B cell (primary cell): Measurements from ENCODE around the gene EFNB2. TPM values are rescaled to one million over a fixed set of nuclear protein-coding genes. Genes with fewer than 3 reads are reported as not detected.

Source experiments
- ATAC-seq: fragments of 200-7000 bp; cut with Tn5 transposase; one replicate; pipeline ENCODE4 v1.10.0; 2021; ENCODE audit warnings: low read depth, mild to moderate bottlenecking, moderate number of reproducible peaks, moderate library complexity
- CTCF ChIA-PET: fragments of 350-600 bp; sonication (Branson Sonifier 250); formaldehyde crosslinking; loops from one replicate; lab custom pipeline; 2021; ENCODE audit warnings: antibody characterized with exemption, inconsistent platforms; lab: Charles Lee
- POLR2A ChIA-PET: fragments of 350-600 bp; sonication (Branson Sonifier 250); formaldehyde crosslinking; loops from one replicate; lab custom pipeline; 2021; ENCODE audit warnings: antibody characterized with exemption; lab: Charles Lee
- DNase-seq: peaks from one replicate; pipeline ENCODE4 v3.0.0; 2013
- H2AFZ ChIP-seq: 2 replicates; pipeline ENCODE4 v1.6.1; 2012; ENCODE audit warnings: mild to moderate bottlenecking, low read depth, low read length; ENCODE audit not compliant: insufficient read depth, poor library complexity, severe bottlenecking
- H3K27ac ChIP-seq, 2 donors: 1 replicate in 1 of 2; 2 replicates in 1 of 2; pipeline ENCODE4 v1.5.1; 2012 to 2013; ENCODE audit warnings: low read length in 2 of 2, mild to moderate bottlenecking in 2 of 2, moderate library complexity in 1 of 2
- H3K27me3 ChIP-seq, 4 experiments: fragments of 200-600 bp in 1 of 4; sonication (generic) in 1 of 4; replicated peaks in 1 of 4; 1 replicate in 2 of 4; 2 replicates in 2 of 4; pipeline versions ENCODE4 v1.6.1 to v1.7.0; 2013 to 2016; ENCODE audit warnings: low read length in 3 of 4, mild to moderate bottlenecking in 2 of 4, mixed read lengths in 1 of 4, moderate library complexity in 1 of 4; ENCODE audit not compliant: insufficient read depth in 4 of 4, control insufficient read depth in 3 of 4; ENCODE audit errors: control extremely low read depth in 1 of 4
- H3K36me3 ChIP-seq, 2 experiments: replicated peaks in 1 of 2; 1 replicate in 1 of 2; 2 replicates in 1 of 2; pipeline versions ENCODE4 v1.6.1 to v1.7.1; 2013; ENCODE audit warnings: low read length in 1 of 2; ENCODE audit not compliant: insufficient read depth in 2 of 2, control insufficient read depth in 1 of 2; ENCODE audit errors: control extremely low read depth in 1 of 2, extremely low read depth in 1 of 2
- H3K4me1 ChIP-seq, 2 donors: fragments of 200-600 bp in 1 of 2; sonication (generic) in 1 of 2; 1 replicate in 1 of 2; 2 replicates in 1 of 2; pipeline versions ENCODE4 v1.5.1 to v1.6.1; 2013 to 2017; ENCODE audit warnings: low read length in 2 of 2; ENCODE audit not compliant: control insufficient read depth in 2 of 2, insufficient read depth in 2 of 2
- H3K4me2 ChIP-seq: replicated peaks from 2 replicates; pipeline ENCODE3; 2012; ENCODE audit warnings: mild to moderate bottlenecking, low read depth, low read length; ENCODE audit not compliant: poor library complexity, severe bottlenecking
- H3K4me3 ChIP-seq, 5 experiments: fragments of 200-600 bp in 1 of 5; sonication (generic) in 1 of 5; 1 replicate in 3 of 5; 2 replicates in 2 of 5; pipeline versions ENCODE4 v1.5.1 to v1.7.0; 2011 to 2016; ENCODE audit warnings: low read length in 4 of 5, mild to moderate bottlenecking in 4 of 5, low read depth in 2 of 5, control low read depth in 1 of 5, moderate library complexity in 1 of 5; ENCODE audit not compliant: insufficient read depth in 1 of 5; ENCODE audit errors: control extremely low read depth in 1 of 5, extremely low read depth in 1 of 5
- H3K79me2 ChIP-seq: fragments of 200-600 bp; sonication (generic); one replicate; pipeline ENCODE4 v1.6.0; 2016; ENCODE audit warnings: low read length; ENCODE audit not compliant: control insufficient read depth, insufficient read depth
- H3K9ac ChIP-seq: fragments of 200-600 bp; sonication (generic); 2 replicates; pipeline ENCODE4 v1.6.1; 2017; ENCODE audit warnings: mild to moderate bottlenecking, low read length, moderate library complexity
- H3K9me3 ChIP-seq, 3 donors: one replicate each; pipeline versions ENCODE4 v1.6.1 to v1.7.1; 2013; ENCODE audit warnings: low read length in 2 of 3; ENCODE audit not compliant: control insufficient read depth in 2 of 3, insufficient read depth in 1 of 3; ENCODE audit errors: control extremely low read depth in 1 of 3
- H4K20me1 ChIP-seq: 2 replicates; pipeline ENCODE4 v1.6.0; 2012; ENCODE audit warnings: mild to moderate bottlenecking, low read length; ENCODE audit not compliant: insufficient read depth, control insufficient read depth, poor library complexity, severe bottlenecking
- H3K27ac Mint-ChIP-seq: one replicate; pipeline ENCODE4 v1.8.0; 2021; ENCODE audit warnings: mixed read lengths
- H3K27me3 Mint-ChIP-seq: one replicate; pipeline ENCODE4 v1.8.0; 2021; ENCODE audit warnings: mixed read lengths
- H3K4me1 Mint-ChIP-seq: one replicate; pipeline ENCODE4 v1.8.0; 2021; ENCODE audit warnings: mixed read lengths
- H3K4me3 Mint-ChIP-seq: one replicate; pipeline ENCODE4 v1.8.0; 2021; ENCODE audit warnings: mixed read lengths
- H3K9me3 Mint-ChIP-seq: one replicate; pipeline ENCODE4 v1.8.0; 2022; ENCODE audit warnings: mixed read lengths; ENCODE audit not compliant: insufficient read depth
- EZH2 ChIP-seq: IDR thresholded peaks from 2 replicates; pipeline ENCODE4 v1.6.1; 2012; ENCODE audit warnings: borderline replicate concordance, low read depth, mild to moderate bottlenecking, moderate library complexity, low read length; ENCODE audit not compliant: insufficient read depth, poor library complexity, severe bottlenecking
- WGBS: methylation state at CpG from one replicate; pipeline ENCODE4 v1.1.5; 2013; ENCODE audit warnings: missing lambda C conversion rate; ENCODE audit not compliant: insufficient coverage; 5-methylcytosine and 5-hydroxymethylcytosine counted together
- intact Hi-C: fragments of 100-400 bp; cut with micrococcal nuclease; formaldehyde crosslinking; loops from one replicate; pipeline ENCODE4 v1.10.0; 2022
- polyA plus RNA-seq: library from polyadenylated mRNA; depleted of rRNA; stranded (reverse); fragments of >200 nt; gene quantifications from 2 replicates; pipeline ENCODE4 v1.2.3, GENCODE V29; 2012
- total RNA-seq, 2 donors: library from RNA; stranded (reverse); fragments of 120-200 nt in 1 of 2; gene quantifications; 1 replicate in 1 of 2; 2 replicates in 1 of 2; pipeline versions ENCODE4 v1.2.3 to v1.2.4, GENCODE V29; 2013 to 2022
- TF ChIP-seq, protein P1 (sequence below): fragments of 200-600 bp; IDR thresholded peaks from one replicate; pipeline ENCODE4 v1.8.0; 2022; ENCODE audit warnings: antibody characterized with exemption, mild to moderate bottlenecking

Gene EFNB2
- total and polyA plus RNA-seq, 2 donors (not counting 1 experiment from before 2014, with no cell fraction given), result 0.04 to 1.2 TPM

DNA sequence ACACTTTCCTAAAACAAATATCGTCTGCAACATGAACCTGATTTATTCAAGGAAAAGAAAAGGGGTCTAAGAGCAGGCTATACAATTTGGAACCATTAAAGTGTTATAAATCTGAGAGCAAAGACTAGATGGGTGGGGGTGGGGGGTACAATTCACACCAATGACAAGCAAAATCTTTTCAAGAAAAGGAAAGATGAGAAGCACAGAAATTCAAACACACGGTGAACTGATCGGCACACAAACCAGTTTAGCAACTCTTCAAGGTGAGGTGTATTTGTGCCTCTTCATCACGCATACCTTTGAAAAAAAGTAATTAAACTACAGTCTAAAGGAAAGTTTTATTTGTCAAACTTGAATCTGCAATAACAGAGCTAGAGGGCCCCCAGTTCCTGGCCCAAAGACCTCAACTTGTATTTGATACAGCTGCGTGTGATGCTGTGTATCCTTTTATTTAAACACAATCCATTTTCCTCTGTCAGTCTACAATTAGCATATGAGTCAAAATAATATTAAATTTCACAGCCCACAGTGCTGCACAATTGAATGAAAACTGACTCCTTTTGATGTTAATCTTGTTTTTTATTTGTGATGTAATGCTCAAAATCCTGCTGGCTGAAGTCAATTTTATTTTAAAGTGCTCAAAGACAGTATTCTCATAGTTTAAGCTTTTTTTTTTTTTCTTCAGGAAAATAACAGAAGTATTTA lies 14.2 kb downstream of the EFNB2 start:
- intact Hi-C loops, result no loop called here
- no peak overlapping the region for H3K27ac Mint-ChIP-seq
- H3K4me2 ChIP-seq, result no peak overlapping the region
- H3K27me3 ChIP-seq, result peaks cover 0 to 6% (median under 1%) of the 10 kb centered on the region in 4 experiments
- ChIA-PET CTCF (no interaction called here), POLR2A (no interaction called here)
- no peaks in the 10 kb centered on the region for H3K4me1 ChIP-seq
- no peak overlapping the region for H3K9ac ChIP-seq
- no peaks in the 10 kb centered on the region for H3K36me3 ChIP-seq
- H3K9me3 Mint-ChIP-seq, result no peaks in the 10 kb centered on the region
- H3K27me3 Mint-ChIP-seq, result peaks cover 41% of the 10 kb centered on the region
- no peak overlapping the region for H3K27ac ChIP-seq
- no peak overlapping the region for H3K4me3 ChIP-seq
- ATAC-seq (no peak), DNase-seq (no peak)
- no peak overlapping the region for H2AFZ ChIP-seq
- H3K4me1 Mint-ChIP-seq, result no peaks in the 10 kb centered on the region
- H4K20me1 ChIP-seq, result no peaks in the 10 kb centered on the region
- WGBS, result 100% methylated on average over 2 of the region's 5 CpGs
- TF ChIP-seq, protein P1, sequence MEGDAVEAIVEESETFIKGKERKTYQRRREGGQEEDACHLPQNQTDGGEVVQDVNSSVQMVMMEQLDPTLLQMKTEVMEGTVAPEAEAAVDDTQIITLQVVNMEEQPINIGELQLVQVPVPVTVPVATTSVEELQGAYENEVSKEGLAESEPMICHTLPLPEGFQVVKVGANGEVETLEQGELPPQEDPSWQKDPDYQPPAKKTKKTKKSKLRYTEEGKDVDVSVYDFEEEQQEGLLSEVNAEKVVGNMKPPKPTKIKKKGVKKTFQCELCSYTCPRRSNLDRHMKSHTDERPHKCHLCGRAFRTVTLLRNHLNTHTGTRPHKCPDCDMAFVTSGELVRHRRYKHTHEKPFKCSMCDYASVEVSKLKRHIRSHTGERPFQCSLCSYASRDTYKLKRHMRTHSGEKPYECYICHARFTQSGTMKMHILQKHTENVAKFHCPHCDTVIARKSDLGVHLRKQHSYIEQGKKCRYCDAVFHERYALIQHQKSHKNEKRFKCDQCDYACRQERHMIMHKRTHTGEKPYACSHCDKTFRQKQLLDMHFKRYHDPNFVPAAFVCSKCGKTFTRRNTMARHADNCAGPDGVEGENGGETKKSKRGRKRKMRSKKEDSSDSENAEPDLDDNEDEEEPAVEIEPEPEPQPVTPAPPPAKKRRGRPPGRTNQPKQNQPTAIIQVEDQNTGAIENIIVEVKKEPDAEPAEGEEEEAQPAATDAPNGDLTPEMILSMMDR, result no peak
- no peak for TF ChIP-seq EZH2
- no peaks in the 10 kb centered on the region for H3K9me3 ChIP-seq
- H3K79me2 ChIP-seq, result no peaks in the 10 kb centered on the region
- H3K4me3 Mint-ChIP-seq, result no peak overlapping the region

DNA sequence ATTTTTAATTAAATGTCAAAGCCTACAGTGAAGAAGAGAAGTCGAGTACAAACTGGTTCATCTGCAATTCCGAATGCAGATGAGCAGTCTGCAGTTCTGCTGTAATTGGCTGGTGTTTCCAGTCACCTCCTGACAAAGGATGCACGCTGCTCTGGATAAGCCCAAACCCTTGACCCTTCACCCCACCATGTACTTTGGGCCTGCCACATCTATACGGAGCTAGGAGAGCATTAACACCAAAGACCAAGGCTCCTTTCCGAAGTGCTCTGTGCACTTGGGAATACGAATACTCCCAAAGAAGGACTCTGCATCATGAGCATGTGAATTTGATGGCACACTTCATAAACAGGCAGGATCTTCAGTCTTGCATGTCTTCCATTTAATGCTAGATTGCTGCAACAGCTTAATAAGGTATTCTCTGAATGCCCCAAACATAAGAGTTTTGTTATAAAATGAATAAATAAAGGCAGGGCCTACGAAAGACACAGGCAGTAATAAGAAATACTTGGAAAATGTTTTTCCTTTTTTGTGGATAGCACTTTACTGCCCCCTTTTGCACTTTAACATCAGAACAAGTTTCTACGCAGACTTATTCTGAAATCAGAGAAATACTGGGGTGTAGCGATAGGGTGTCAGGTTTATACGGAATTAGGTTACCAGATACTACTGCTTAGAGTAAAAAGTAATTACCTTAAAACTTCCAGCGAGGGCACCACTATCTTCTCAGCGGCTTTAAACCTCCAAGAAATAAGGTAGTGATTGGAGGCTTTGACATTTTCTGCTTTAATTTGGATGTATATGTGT lies 15.0 kb downstream of the EFNB2 start:
- intact Hi-C loops, result no loop called here
- H3K27ac Mint-ChIP-seq, result no peak overlapping the region
- no peak overlapping the region for H3K9ac ChIP-seq
- no peak overlapping the region for H3K4me2 ChIP-seq
- TF ChIP-seq, protein P1, result no peak
- H3K27ac ChIP-seq, result no peak overlapping the region
- ChIA-PET POLR2A (no interaction called here), CTCF (interaction anchor here (1.2 kb wide), 1 partner anchor 13 kb away, joined by 3 read pairs; no protein-coding TSS in a partner anchor)
- H4K20me1 ChIP-seq, result no peaks in the 10 kb centered on the region
- peaks cover 39% of the 10 kb centered on the region for H3K27me3 Mint-ChIP-seq
- peaks cover 0 to 6% (median 2%) of the 10 kb centered on the region in 4 experiments for H3K27me3 ChIP-seq
- no peaks in the 10 kb centered on the region for H3K79me2 ChIP-seq
- H3K36me3 ChIP-seq, result no peaks in the 10 kb centered on the region
- H3K9me3 Mint-ChIP-seq, result no peaks in the 10 kb centered on the region
- no peak overlapping the region for H2AFZ ChIP-seq
- WGBS, result 80% methylated on average over 6 of the region's 12 CpGs
- DNase-seq, result no peak
- no peaks in the 10 kb centered on the region for H3K4me1 Mint-ChIP-seq
- H3K4me3 Mint-ChIP-seq, result no peak overlapping the region
- H3K4me1 ChIP-seq, result no peaks in the 10 kb centered on the region
- ATAC-seq, result no peak
- H3K4me3 ChIP-seq, result no peak overlapping the region
- no peaks in the 10 kb centered on the region for H3K9me3 ChIP-seq
